ENCODE results near the gene ERMP1. TPM values are rescaled to one million over a fixed set of nuclear protein-coding genes. Genes with fewer than 3 reads are reported as not detected.

The ERMP1 gene
- total RNA-seq, 4 donors from 2014 or later, result 7.3 to 10.0 (median 9.4) TPM

DNA sequence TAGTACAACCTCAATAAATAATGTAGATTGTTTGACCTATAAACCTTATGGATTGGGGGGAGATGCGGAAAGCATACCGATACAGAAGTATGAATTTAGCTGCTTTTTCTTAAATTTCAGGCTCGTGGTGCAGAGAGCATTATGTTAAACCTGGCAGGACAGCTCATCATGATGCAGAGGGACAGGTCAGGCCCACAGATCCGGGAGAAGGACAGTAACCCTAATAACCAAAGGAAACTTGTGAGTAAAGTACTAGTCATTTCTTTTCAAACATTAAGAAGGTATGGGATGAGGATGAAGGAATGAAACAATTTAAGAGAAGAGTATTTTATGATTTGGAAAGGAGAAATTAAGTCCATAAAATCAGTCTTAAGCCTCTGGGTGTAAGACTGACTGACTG lies 70.5 kb downstream of the ERMP1 start:
- TF ChIP-seq, protein P1, sequence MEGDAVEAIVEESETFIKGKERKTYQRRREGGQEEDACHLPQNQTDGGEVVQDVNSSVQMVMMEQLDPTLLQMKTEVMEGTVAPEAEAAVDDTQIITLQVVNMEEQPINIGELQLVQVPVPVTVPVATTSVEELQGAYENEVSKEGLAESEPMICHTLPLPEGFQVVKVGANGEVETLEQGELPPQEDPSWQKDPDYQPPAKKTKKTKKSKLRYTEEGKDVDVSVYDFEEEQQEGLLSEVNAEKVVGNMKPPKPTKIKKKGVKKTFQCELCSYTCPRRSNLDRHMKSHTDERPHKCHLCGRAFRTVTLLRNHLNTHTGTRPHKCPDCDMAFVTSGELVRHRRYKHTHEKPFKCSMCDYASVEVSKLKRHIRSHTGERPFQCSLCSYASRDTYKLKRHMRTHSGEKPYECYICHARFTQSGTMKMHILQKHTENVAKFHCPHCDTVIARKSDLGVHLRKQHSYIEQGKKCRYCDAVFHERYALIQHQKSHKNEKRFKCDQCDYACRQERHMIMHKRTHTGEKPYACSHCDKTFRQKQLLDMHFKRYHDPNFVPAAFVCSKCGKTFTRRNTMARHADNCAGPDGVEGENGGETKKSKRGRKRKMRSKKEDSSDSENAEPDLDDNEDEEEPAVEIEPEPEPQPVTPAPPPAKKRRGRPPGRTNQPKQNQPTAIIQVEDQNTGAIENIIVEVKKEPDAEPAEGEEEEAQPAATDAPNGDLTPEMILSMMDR (IDR thresholded peaks at IDR 0.05), result no peak
- TF ChIP-seq POLR2A (IDR thresholded peaks at IDR 0.05; ENCODE audit: low read depth), result no peak
- no peak for TF ChIP-seq POLR2AphosphoS5 (IDR thresholded peaks at IDR 0.05)
- no peak for TF ChIP-seq EP300 (IDR thresholded peaks at IDR 0.05)
- H3K4me3 ChIP-seq, result no peak overlapping the region
- no peak overlapping the region for H3K27ac ChIP-seq (replicated peaks in 1 of 4)
- H3K9me3 ChIP-seq, result no peaks in the 10 kb centered on the region
- intact Hi-C loops (cut with DNase I), result no loop called here
- H3K27me3 ChIP-seq, result no peaks in the 10 kb centered on the region
- WGBS, result 93% methylated on average over 4 of the region's 4 CpGs
- no peaks in the 10 kb centered on the region for H3K4me1 ChIP-seq
- H3K36me3 ChIP-seq, result peaks cover 42 to 97% (median 72%) of the 10 kb centered on the region in 4 donors
- DNase-seq (ENCODE audit: extremely low spot score), result no peak

DNA sequence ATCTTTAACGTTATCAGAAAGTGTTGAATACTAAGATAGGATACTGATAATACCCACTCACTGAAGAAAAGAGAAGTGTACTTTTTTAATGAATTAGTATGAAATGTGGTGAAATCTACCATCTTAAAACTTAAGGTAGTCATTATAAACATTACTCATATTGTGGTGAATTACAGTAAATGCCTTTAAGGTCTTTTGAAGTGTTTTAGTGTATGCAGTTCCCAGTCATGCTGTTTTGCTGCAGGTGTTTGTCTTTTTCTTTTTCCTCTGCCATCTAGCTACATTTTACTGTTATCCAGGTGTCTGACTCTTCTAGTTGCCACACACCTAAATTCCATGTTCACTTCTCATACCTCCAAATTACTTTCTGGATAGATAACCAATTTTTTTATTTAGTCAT lies 72.6 kb downstream of the ERMP1 start:
- no peaks in the 10 kb centered on the region for H3K4me1 ChIP-seq
- peaks cover 30 to 87% (median 68%) of the 10 kb centered on the region in 4 donors for H3K36me3 ChIP-seq
- no peak overlapping the region for H3K4me3 ChIP-seq
- no peak overlapping the region for H3K27ac ChIP-seq (replicated peaks in 1 of 4)
- H3K27me3 ChIP-seq, result no peaks in the 10 kb centered on the region
- no peak for DNase-seq (ENCODE audit: extremely low spot score)
- intact Hi-C loops (cut with DNase I), result no loop called here
- no peak for TF ChIP-seq POLR2AphosphoS5 (IDR thresholded peaks at IDR 0.05)
- TF ChIP-seq, protein P1 (IDR thresholded peaks at IDR 0.05), result no peak
- whole genome bisulfite sequencing, result 88% methylated on average over 1 of the region's 1 CpG
- H3K9me3 ChIP-seq, result no peaks in the 10 kb centered on the region

- intact Hi-C loops (cut with DNase I), result no loop called here
- Histone ChIP-seq H3K4me1 (no peaks in the 10 kb centered on the region), H3K27me3 (no peaks in the 10 kb centered on the region), H3K27ac (replicated peaks in 1 of 4) (no peak overlapping the region), H3K4me3 (no peak overlapping the region), H3K36me3 (peaks cover 11 to 71% (median 37%) of the 10 kb centered on the region in 4 donors), H3K9me3 (no peaks in the 10 kb centered on the region)
- DNase-seq (ENCODE audit: extremely low spot score), result no peak
- TF ChIP-seq, protein P1 (IDR thresholded peaks at IDR 0.05), result no peak
- no peak for TF ChIP-seq POLR2A (IDR thresholded peaks at IDR 0.05; ENCODE audit: low read depth)
- no peak for TF ChIP-seq POLR2AphosphoS5 (IDR thresholded peaks at IDR 0.05)
- no peak for TF ChIP-seq EP300 (IDR thresholded peaks at IDR 0.05)
- 89% methylated on average over 3 of the region's 3 CpGs for WGBS
Observed at GRCh38 chr9:5756633-5757032, 76.3 kb downstream of the ERMP1 start.

- Histone ChIP-seq H3K4me1 (no peaks in the 10 kb centered on the region), H3K36me3 (peaks cover 0 to 76% (median 37%) of the 10 kb centered on the region in 4 donors), H3K27me3 (no peaks in the 10 kb centered on the region), H3K4me3 (no peak overlapping the region), H3K27ac (replicated peaks in 1 of 4) (no peak overlapping the region), H3K9me3 (no peaks in the 10 kb centered on the region)
- intact Hi-C loops (cut with DNase I), result no loop called here
- TF ChIP-seq EP300 (IDR thresholded peaks at IDR 0.05) (no peak), POLR2AphosphoS5 (IDR thresholded peaks at IDR 0.05) (no peak), POLR2A (IDR thresholded peaks at IDR 0.05; ENCODE audit: low read depth) (no peak)
- TF ChIP-seq, protein P1 (IDR thresholded peaks at IDR 0.05), result no peak
- DNase-seq (ENCODE audit: extremely low spot score), result no peak
- WGBS, result 100% methylated on average over 1 of the region's 1 CpG
Observed at GRCh38 chr9:5750569-5750968, 82.3 kb downstream of the ERMP1 start.

GRCh38 chr9:5749306-5749705 lies 83.6 kb downstream of the ERMP1 start:
- peaks cover 10 to 86% (median 46%) of the 10 kb centered on the region in 4 donors for H3K36me3 ChIP-seq

More at GRCh38 chr9:5749306-5749705, 83.6 kb downstream of the ERMP1 start:
- Histone ChIP-seq H3K9me3 (no peaks in the 10 kb centered on the region), H3K4me3 (no peak overlapping the region), H3K27me3 (no peaks in the 10 kb centered on the region), H3K27ac (replicated peaks in 1 of 4) (no peak overlapping the region), H3K4me1 (no peaks in the 10 kb centered on the region)
- DNase-seq (ENCODE audit: extremely low spot score), result no peak
- intact Hi-C loops (cut with DNase I), result loop anchor here (10.0 kb wide), 1 partner anchor 115 kb away; no protein-coding TSS in a partner anchor
- WGBS, result 91% methylated on average over 4 of the region's 4 CpGs
- no peak for TF ChIP-seq EP300 (IDR thresholded peaks at IDR 0.05)
- TF ChIP-seq POLR2AphosphoS5 (IDR thresholded peaks at IDR 0.05), result no peak
- no peak for TF ChIP-seq POLR2A (IDR thresholded peaks at IDR 0.05; ENCODE audit: low read depth)
- TF ChIP-seq, protein P1 (IDR thresholded peaks at IDR 0.05), result no peak

Data from esophagus muscularis mucosa (tissue), 4 donors.